Transverse colon (tissue), 4 donors: ENCODE measurements around the gene XRN2.

Experiments
- CTCF ChIP-seq, 5 experiments: fragments of 200-600 bp in 3 of 5; fragments of 450-650 bp in 2 of 5; sonication (generic) in 3 of 5; IDR thresholded peaks; 1 replicate in 2 of 5; 2 replicates in 3 of 5; pipeline ENCODE4 v1.5.1; 2016 to 2017; ENCODE audit warnings: antibody characterized with exemption in 5 of 5, inconsistent platforms in 3 of 5, mild to moderate bottlenecking in 2 of 5, moderate library complexity in 1 of 5
- EP300 ChIP-seq: sonication (generic); formaldehyde crosslinking; IDR thresholded peaks from one replicate; pipeline ENCODE4 v1.6.1; 2017; ENCODE audit warnings: antibody characterized with exemption, low read depth
- POLR2A ChIP-seq: fragments of 450-650 bp; IDR thresholded peaks from one replicate; pipeline ENCODE4 v1.6.1; 2016; ENCODE audit warnings: antibody characterized with exemption, mild to moderate bottlenecking, moderate library complexity
- POLR2AphosphoS5 ChIP-seq, 3 donors: sonication (generic); formaldehyde crosslinking; IDR thresholded peaks; one replicate each; pipeline ENCODE4 v1.6.1; 2016; ENCODE audit warnings: antibody characterized with exemption in 3 of 3

- TF ChIP-seq POLR2A (no peak), CTCF (IDR thresholded peaks at IDR 0.05) (no peak), EP300 (no peak), POLR2AphosphoS5 (IDR thresholded peaks at IDR 0.05) (no peak)
These were observed 78.5 kb downstream of the XRN2 start for GRCh38 chr20:21381619-21382018.
